Panc1 (cell line): ENCODE data around the gene MYO1E.

Experiments used
- CTCF ChIP-seq: fragments of 450-650 bp; IDR thresholded peaks from 2 replicates; pipeline ENCODE4 v1.5.1; 2017; ENCODE audit warnings: mild to moderate bottlenecking
- POLR2AphosphoS5 ChIP-seq: IDR thresholded peaks from 2 replicates; pipeline ENCODE4 v1.6.1; 2012; ENCODE audit warnings: mild to moderate bottlenecking, low read depth, low read length, moderate library complexity

- no peak for TF ChIP-seq CTCF
- TF ChIP-seq POLR2AphosphoS5: no peak
Observed at GRCh38 chr15:59322056-59322759, 50.5 kb downstream of the MYO1E start.
